ENCODE results near the gene FAM193B. TPM values are rescaled to one million over a fixed set of nuclear protein-coding genes. Genes with fewer than 3 reads are reported as not detected.

FAM193B gene
- total RNA-seq, 1 donor from 2014 or later = 71.2 TPM

- no peak for DNase-seq
- intact Hi-C loops (cut with micrococcal nuclease) = no loop called here
- no peaks in the 10 kb centered on the region for H3K27me3 Mint-ChIP-seq
- H3K4me3 Mint-ChIP-seq = no peak overlapping the region
- no peak overlapping the region for H3K27ac Mint-ChIP-seq
- H3K36me3 Mint-ChIP-seq (ENCODE audit: low read depth) = peaks cover 53% of the 10 kb centered on the region
- H3K9me3 Mint-ChIP-seq = no peaks in the 10 kb centered on the region
- H3K4me1 Mint-ChIP-seq = peaks cover 23% of the 10 kb centered on the region
These were observed 42.3 kb downstream of the FAM193B start for GRCh38 chr5:177511796-177512675.

DNA sequence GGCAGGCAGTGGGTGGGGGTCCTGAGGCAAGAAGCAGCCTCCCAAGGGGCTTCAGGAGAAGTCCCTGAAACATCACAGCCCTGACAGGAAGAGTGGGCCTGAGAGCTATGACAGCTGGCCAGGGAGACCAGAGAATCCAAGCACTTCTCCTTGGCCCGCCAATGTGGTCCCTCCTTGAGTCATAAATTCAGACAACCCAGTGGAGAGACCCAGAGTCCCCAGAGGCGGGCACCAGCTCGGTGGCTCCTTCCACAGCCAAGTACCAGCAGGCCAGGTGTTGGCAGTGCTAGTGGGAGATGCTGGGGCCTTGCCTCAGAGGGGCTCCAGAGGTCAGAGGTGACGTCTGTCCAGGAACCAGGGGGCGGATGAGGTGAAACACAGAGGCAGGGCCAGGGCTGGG is 43.2 kb downstream of the FAM193B start:
- no peaks in the 10 kb centered on the region for H3K9me3 Mint-ChIP-seq
- peaks cover 17% of the 10 kb centered on the region for H3K4me1 Mint-ChIP-seq
- H3K27me3 Mint-ChIP-seq = no peaks in the 10 kb centered on the region
- peaks cover 46% of the 10 kb centered on the region for H3K36me3 Mint-ChIP-seq (ENCODE audit: low read depth)
- DNase-seq = no peak
- no peak overlapping the region for H3K4me3 Mint-ChIP-seq
- intact Hi-C loops (cut with micrococcal nuclease) = no loop called here
- H3K27ac Mint-ChIP-seq = no peak overlapping the region

- no peak for DNase-seq
- peaks cover 41% of the 10 kb centered on the region for H3K36me3 Mint-ChIP-seq (ENCODE audit: low read depth)
- intact Hi-C loops (cut with micrococcal nuclease) = no loop called here
- H3K4me3 Mint-ChIP-seq = no peak overlapping the region
- H3K27me3 Mint-ChIP-seq = no peaks in the 10 kb centered on the region
- no peak overlapping the region for H3K27ac Mint-ChIP-seq
- H3K9me3 Mint-ChIP-seq = no peaks in the 10 kb centered on the region
- peaks cover 12% of the 10 kb centered on the region for H3K4me1 Mint-ChIP-seq
These were observed 43.8 kb downstream of the FAM193B start for GRCh38 chr5:177510567-177511053.

DNA sequence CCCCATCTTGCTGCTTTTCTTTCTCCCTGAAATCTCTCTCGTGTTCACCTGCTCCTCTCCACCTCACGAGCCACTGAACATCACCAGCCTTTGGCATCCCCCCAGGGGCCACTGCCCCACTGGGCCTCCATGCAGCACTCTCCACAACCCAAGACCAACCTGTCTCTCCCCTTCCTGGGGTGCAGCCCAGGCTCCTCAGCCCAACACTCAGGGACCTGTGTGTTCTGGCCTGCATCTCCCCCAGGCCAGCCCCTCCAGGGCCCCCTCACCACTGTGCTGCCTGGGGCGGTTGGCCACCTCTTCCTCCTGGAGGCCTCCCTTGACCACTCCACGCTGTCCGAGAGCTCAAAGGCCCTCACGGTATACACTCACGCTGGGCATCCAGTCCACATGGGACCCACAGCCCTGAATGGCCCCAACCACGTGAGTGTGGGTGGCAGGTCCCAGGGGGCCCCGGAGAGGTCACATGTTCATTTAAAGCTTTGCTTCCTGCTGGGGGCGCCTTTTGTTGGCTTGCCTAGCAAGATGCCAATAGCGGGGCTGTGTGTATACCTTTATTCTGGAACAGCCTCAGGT is 44.3 kb downstream of the FAM193B start:
- Mint-ChIP-seq H3K36me3 (ENCODE audit: low read depth) (peaks cover 36% of the 10 kb centered on the region), H3K4me1 (peaks cover 7% of the 10 kb centered on the region), H3K27me3 (no peaks in the 10 kb centered on the region), H3K27ac (no peak overlapping the region), H3K9me3 (no peaks in the 10 kb centered on the region), H3K4me3 (no peak overlapping the region)
- DNase-seq = no peak
- intact Hi-C loops (cut with micrococcal nuclease) = no loop called here

- H3K36me3 Mint-ChIP-seq (ENCODE audit: low read depth) = peaks cover 34% of the 10 kb centered on the region
- H3K27me3 Mint-ChIP-seq = no peaks in the 10 kb centered on the region
- no peak for DNase-seq
- H3K4me1 Mint-ChIP-seq = peaks cover 6% of the 10 kb centered on the region
- intact Hi-C loops (cut with micrococcal nuclease) = no loop called here
- no peak within 1 kb of the TSS for H3K27ac Mint-ChIP-seq
- H3K4me3 Mint-ChIP-seq = no peak within 1 kb of the TSS
- no peaks in the 10 kb centered on the region for H3K9me3 Mint-ChIP-seq
These were observed 44.9 kb downstream of the FAM193B start, which contains the start of gene DOK3 for GRCh38 chr5:177509381-177509951. DOK3 (minus strand) TSS chr5:177509826; CDS start chr5:177509540, 286 bp downstream.

- H3K4me1 Mint-ChIP-seq = peaks cover 5% of the 10 kb centered on the region
- intact Hi-C loops (cut with micrococcal nuclease) = no loop called here
- peaks cover 28% of the 10 kb centered on the region for H3K36me3 Mint-ChIP-seq (ENCODE audit: low read depth)
- H3K27me3 Mint-ChIP-seq = no peaks in the 10 kb centered on the region
- no peak overlapping the region for H3K4me3 Mint-ChIP-seq
- H3K27ac Mint-ChIP-seq = no peak overlapping the region
- no peak for DNase-seq
- no peaks in the 10 kb centered on the region for H3K9me3 Mint-ChIP-seq
These were observed 45.5 kb downstream of the FAM193B start for GRCh38 chr5:177508837-177509236.

DNA sequence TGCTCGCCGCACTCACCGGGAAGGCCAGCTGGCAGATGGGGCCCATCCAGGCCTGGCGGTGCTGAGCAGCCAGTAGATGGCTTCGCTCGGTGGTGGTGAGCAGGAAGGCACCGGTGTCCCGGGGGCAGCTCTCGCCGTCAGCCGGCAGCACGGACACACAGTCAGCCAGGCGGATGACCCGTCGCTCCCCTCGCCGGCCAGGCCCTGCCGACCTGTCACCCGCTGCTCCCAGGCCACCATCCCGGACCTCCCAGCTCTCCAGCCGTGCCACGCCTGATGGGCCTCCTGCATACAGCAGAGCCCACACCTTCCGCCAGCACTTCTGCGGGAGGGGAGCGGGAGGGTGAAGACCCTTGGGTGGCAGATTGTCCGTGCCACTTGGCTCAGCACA is 46.1 kb downstream of the FAM193B start:
- Mint-ChIP-seq H3K36me3 (ENCODE audit: low read depth) (peaks cover 22% of the 10 kb centered on the region), H3K4me3 (no peak overlapping the region), H3K9me3 (no peaks in the 10 kb centered on the region), H3K27me3 (no peaks in the 10 kb centered on the region), H3K4me1 (peaks cover 3% of the 10 kb centered on the region), H3K27ac (no peak overlapping the region)
- DNase-seq = no peak
- intact Hi-C loops (cut with micrococcal nuclease) = no loop called here

DNA sequence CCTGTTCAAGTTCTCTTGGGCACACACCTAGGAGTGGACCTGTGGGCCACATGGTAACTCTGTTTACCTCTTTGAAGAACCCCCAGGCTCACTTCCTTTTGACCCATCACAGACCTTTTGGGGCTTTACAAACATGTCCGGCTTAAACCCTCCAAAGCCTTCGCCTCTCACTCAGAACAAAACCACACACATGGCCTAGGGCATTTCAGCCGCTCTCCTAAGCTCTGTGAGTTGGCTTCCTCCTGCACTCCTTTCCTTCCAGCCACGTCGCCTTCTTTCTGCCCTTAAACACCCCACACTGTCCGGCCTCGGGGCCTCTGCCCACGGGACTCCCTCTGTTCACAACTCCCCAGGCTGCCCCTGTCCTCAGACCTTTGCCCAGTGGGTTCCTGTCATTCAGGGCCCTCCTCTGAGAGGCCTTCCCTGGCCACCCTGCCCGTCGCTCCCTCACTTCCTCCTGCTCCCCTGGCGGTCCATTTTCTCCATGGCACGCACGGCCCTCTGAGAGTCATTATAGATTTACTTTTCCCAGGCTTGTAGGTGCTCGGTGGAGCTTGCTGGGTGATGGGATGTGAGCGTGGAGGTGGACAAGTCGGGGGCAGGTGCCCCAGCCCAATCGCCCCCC is 46.7 kb downstream of the FAM193B start:
- peaks cover 17% of the 10 kb centered on the region for H3K36me3 Mint-ChIP-seq (ENCODE audit: low read depth)
- no peaks in the 10 kb centered on the region for H3K9me3 Mint-ChIP-seq
- no peak for DNase-seq
- H3K27ac Mint-ChIP-seq = no peak overlapping the region
- H3K4me1 Mint-ChIP-seq = peaks cover 3% of the 10 kb centered on the region
- H3K27me3 Mint-ChIP-seq = no peaks in the 10 kb centered on the region
- no peak overlapping the region for H3K4me3 Mint-ChIP-seq
- intact Hi-C loops (cut with micrococcal nuclease) = no loop called here

DNA sequence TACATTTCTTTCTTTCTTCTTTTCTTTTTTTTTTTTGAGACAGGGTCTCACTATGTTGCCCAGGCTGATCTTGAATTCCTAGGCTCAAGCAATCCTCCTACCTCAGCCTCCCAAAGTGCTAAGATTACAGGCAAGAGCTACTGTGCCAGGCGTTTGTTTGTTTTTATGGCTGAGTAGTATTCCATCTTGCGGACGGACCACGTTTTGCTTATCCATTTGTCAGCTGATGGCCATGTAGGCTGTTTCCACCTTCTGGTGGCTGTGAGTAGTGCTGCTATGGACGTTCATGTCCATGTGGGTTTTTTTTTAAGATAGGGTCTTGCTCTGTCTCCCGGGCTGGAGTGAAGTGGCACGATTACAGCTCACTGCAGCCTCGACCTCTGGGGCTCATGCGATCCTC is 47.2 kb downstream of the FAM193B start:
- Mint-ChIP-seq H3K27ac (no peak overlapping the region), H3K4me1 (peaks cover 4% of the 10 kb centered on the region), H3K4me3 (no peak overlapping the region), H3K9me3 (no peaks in the 10 kb centered on the region), H3K27me3 (no peaks in the 10 kb centered on the region), H3K36me3 (ENCODE audit: low read depth) (peaks cover 14% of the 10 kb centered on the region)
- no peak for DNase-seq
- intact Hi-C loops (cut with micrococcal nuclease) = no loop called here

DNA sequence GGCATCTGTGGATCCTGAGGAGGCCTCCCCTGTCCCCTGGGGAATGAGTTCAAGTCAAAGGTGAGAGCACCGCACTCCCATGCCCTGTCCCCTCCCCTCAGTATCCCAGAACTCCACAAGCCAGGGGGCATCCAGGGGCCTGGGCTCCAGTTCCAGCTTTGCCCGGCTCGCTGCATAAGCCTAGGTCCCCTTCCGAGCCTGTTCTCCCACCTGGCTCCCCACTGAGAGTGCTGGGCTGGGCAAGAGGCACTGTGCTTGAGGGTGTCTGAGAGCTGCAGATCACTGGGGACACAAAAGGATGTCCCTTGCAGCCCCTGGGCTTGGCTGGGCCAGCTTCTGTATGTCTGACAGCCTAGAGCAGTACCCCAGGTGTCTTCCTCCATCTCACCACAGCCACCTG is 49.3 kb downstream of the FAM193B start:
- Mint-ChIP-seq H3K36me3 (ENCODE audit: low read depth) (peaks cover 3% of the 10 kb centered on the region), H3K4me3 (no peak overlapping the region), H3K9me3 (no peaks in the 10 kb centered on the region), H3K27ac (no peak overlapping the region), H3K4me1 (peaks cover 9% of the 10 kb centered on the region), H3K27me3 (peaks cover 3% of the 10 kb centered on the region)
- intact Hi-C loops (cut with micrococcal nuclease) = no loop called here
- no peak for DNase-seq

DNA sequence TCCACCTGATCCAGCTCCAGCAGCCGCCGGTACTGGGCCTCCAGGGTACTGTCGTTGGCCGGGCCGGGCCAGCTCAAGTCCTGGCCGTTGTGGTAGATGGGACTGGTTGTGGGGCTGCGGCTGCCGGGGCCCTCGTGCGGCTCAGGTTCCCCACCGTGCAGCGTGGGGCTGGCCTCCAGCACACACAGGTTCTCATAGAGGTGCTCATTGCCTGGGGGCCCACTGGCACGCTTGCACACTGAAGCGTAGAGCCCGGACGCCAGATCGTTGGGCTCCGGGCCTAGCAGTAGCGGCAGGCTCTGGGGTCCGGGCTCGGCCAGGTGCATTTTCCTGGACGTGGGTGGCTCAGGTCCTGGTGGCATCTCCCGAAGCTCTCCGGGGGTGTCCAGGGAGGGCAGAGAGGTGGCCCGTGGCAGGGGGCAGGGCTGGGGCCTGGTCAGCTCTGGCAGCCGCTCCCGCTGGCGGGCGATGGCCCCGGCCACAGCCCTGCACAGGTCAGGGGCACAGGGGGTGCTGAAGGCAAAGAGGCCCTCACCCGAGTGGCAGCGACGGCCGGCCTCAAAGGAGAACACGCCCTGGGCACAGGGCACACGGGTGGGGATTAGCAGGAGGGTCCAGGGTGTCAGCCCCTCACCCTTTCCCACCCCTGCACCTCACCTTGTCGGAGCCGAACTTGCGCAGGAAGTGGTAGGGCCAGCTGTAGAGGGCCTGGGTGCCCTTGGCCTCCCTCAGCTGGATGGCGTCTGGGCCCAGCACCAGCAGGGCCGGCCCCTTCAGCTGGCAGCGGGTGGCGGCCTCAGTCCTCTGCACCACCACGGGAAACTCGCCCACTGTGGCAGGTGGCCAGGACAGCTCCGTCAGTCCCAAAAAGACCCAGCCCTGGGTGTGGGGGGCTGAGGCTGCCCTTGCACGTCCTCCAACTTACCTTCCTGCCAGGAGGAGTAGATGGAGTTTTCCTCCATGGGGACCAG is 50.0 kb downstream of the FAM193B start:
- DNase-seq = no peak
- H3K4me1 Mint-ChIP-seq = peaks cover 9% of the 10 kb centered on the region
- no peaks in the 10 kb centered on the region for H3K36me3 Mint-ChIP-seq (ENCODE audit: low read depth)
- H3K27me3 Mint-ChIP-seq = peaks cover 8% of the 10 kb centered on the region
- H3K4me3 Mint-ChIP-seq = no peak overlapping the region
- no peak overlapping the region for H3K27ac Mint-ChIP-seq
- intact Hi-C loops (cut with micrococcal nuclease) = no loop called here
- H3K9me3 Mint-ChIP-seq = no peaks in the 10 kb centered on the region

GRCh38 chr5:177503351-177504085 is 50.8 kb downstream of the FAM193B start:
- no peaks in the 10 kb centered on the region for H3K9me3 Mint-ChIP-seq
- intact Hi-C loops (cut with micrococcal nuclease) = no loop called here
- H3K27me3 Mint-ChIP-seq = peaks cover 14% of the 10 kb centered on the region
- H3K4me3 Mint-ChIP-seq = no peak overlapping the region
- H3K4me1 Mint-ChIP-seq = peaks cover 10% of the 10 kb centered on the region
- H3K27ac Mint-ChIP-seq = no peak overlapping the region
- no peaks in the 10 kb centered on the region for H3K36me3 Mint-ChIP-seq (ENCODE audit: low read depth)
- DNase-seq = no peak
